Keratinocyte (primary cell): Measurements from ENCODE around the gene ODAM. TPM values are rescaled to one million over a fixed set of nuclear protein-coding genes. Genes with fewer than 3 reads are reported as not detected.

Source experiments
- DNase-seq: peaks from one replicate; pipeline ENCODE4 v3.0.0-alpha.2; 2011; ENCODE audit warnings: low read depth, missing footprints, low spot score
- FAIRE-seq: peaks from 2 replicates; lab custom pipeline; 2011; peaks lifted over from hg19 to GRCh38; lab: Jason Lieb, UNC
- H2AFZ ChIP-seq: 2 replicates; pipeline ENCODE4 v1.6.0; 2012; ENCODE audit warnings: low read length, control low read depth, inconsistent platforms; ENCODE audit not compliant: control insufficient read depth
- H3K27ac ChIP-seq: 2 replicates; pipeline ENCODE4 v1.5.1; 2011; ENCODE audit warnings: low read length; ENCODE audit not compliant: control insufficient read depth, insufficient read depth
- H3K27me3 ChIP-seq: 3 replicates; pipeline ENCODE4 v1.6.0; 2011; ENCODE audit warnings: low read length; ENCODE audit not compliant: control insufficient read depth, insufficient read depth; ENCODE audit errors: extremely low read depth
- H3K36me3 ChIP-seq, 2 experiments: 2 replicates in 1 of 2; 3 replicates in 1 of 2; pipeline ENCODE4 v1.5.1; 2011; ENCODE audit warnings: low read length in 2 of 2, mild to moderate bottlenecking in 1 of 2; ENCODE audit not compliant: control insufficient read depth in 2 of 2, insufficient read depth in 2 of 2; ENCODE audit errors: extremely low read depth in 1 of 2
- H3K4me1 ChIP-seq: 3 replicates; pipeline ENCODE4 v1.5.1; 2011; ENCODE audit warnings: low read length; ENCODE audit not compliant: control insufficient read depth, insufficient read depth; ENCODE audit errors: extremely low read depth
- H3K4me2 ChIP-seq: 3 replicates; pipeline ENCODE4 v1.6.0; 2011; ENCODE audit warnings: low read depth, low read length; ENCODE audit not compliant: control insufficient read depth, insufficient read depth; ENCODE audit errors: extremely low read depth
- H3K4me3 ChIP-seq, 3 experiments: fragments of 200-600 bp in 1 of 3; sonication (generic) in 1 of 3; 2 replicates in 2 of 3; 3 replicates in 1 of 3; pipeline ENCODE4 v1.5.1; 2011 to 2016; ENCODE audit warnings: low read length in 3 of 3, mild to moderate bottlenecking in 3 of 3, control low read depth in 2 of 3, inconsistent platforms in 1 of 3, low read depth in 1 of 3, mixed read lengths in 1 of 3, mixed run types in 1 of 3, moderate library complexity in 1 of 3; ENCODE audit not compliant: control insufficient read depth in 2 of 3, insufficient read depth in 2 of 3; ENCODE audit errors: extremely low read depth in 1 of 3
- H3K79me2 ChIP-seq: 2 replicates; pipeline ENCODE4 v1.6.0; 2012; ENCODE audit warnings: low read length; ENCODE audit not compliant: control insufficient read depth, insufficient read depth
- H3K9ac ChIP-seq: 3 replicates; pipeline ENCODE4 v1.6.0; 2011; ENCODE audit warnings: low read length; ENCODE audit not compliant: control insufficient read depth, insufficient read depth; ENCODE audit errors: extremely low read depth
- H3K9me1 ChIP-seq: 3 replicates; pipeline ENCODE4 v1.6.0; 2011; ENCODE audit warnings: low read length; ENCODE audit not compliant: control insufficient read depth, insufficient read depth; ENCODE audit errors: extremely low read depth
- H3K9me3 ChIP-seq: 2 replicates; pipeline ENCODE4 v1.5.1; 2012; ENCODE audit warnings: low read depth, low read length; ENCODE audit not compliant: control insufficient read depth
- H4K20me1 ChIP-seq: 3 replicates; pipeline ENCODE4 v1.6.0; 2011; ENCODE audit warnings: low read length; ENCODE audit not compliant: control insufficient read depth, insufficient read depth; ENCODE audit errors: extremely low read depth
- EZH2 ChIP-seq: IDR thresholded peaks from one replicate; pipeline ENCODE4 v1.6.1; 2012; ENCODE audit warnings: inconsistent platforms, mild to moderate bottlenecking, low read length, moderate library complexity
- dilution Hi-C: fragments of 300-500 bp; cut with MboI; formaldehyde crosslinking; loops from one replicate; pipeline ENCODE4 v1.7.0; 2020; ENCODE audit warnings: low sequenced_read_pairs; ENCODE audit not compliant: extremely low pct_ligation_motif_present
- polyA plus RNA-seq, 5 experiments: library from polyadenylated mRNA; depleted of rRNA in 3 of 5; stranded (reverse) in 3 of 5; stranded (forward) in 1 of 5; unstranded in 1 of 5; fragments of >200 nt; gene quantifications; 1 replicate in 1 of 5; 2 replicates in 3 of 5; 3 replicates in 1 of 5; pipeline versions ENCODE4 v1.2.1 to v1.2.3, GENCODE V29; 2011 to 2012; ENCODE audit warnings: missing spikeins in 2 of 5, low read depth in 1 of 5, low replicate concordance in 1 of 5
- TF ChIP-seq, protein P1 (sequence below), 3 experiments: IDR thresholded peaks in 1 of 3; conservative IDR thresholded peaks in 1 of 3; optimal IDR thresholded peaks in 1 of 3; 2 replicates in 2 of 3; 3 replicates in 1 of 3; pipeline versions ENCODE3 to v1.5.1; 2011; ENCODE audit warnings: low read length in 3 of 3, mild to moderate bottlenecking in 3 of 3, moderate library complexity in 2 of 3, control low read depth in 1 of 3, inconsistent platforms in 1 of 3; ENCODE audit not compliant: insufficient read depth in 2 of 3; ENCODE audit errors: extremely low read depth in 1 of 3

Gene ODAM
- polyA plus RNA-seq, 1 donor (not counting 4 experiments of a cell fraction or from before 2014, with no cell fraction given), result not detected

DNA sequence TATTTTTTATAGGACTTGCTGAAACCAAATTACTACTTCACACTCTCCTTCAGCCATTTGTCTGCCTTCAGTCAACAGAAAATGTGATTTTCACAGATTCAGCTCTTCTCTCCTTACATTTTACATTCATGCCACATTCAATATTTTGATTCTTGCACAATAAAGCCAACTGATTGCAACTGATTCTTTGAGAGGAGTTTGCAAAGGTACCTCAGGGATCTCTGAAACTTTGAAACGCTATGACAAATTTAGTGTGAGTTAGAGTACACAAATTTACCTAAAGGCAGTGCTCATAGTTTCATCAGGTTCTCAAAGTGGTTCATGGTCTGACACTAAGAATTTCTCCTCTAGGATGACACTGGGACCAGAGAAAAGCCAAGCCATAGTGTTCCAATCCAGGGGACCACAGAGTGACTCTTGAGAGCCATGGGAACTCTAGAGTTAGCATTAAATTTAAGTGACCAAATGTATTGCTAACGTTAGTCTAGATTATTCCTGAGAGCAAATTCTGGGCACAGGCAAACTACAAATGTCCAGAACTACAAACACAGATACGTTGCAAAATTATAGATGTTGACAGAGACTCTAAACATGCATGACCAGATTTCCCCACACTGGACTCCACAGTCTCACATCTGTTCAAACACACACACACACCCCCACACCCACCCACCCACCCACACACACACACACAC is 55.9 kb downstream of the ODAM start:
- no peaks in the 10 kb centered on the region for H3K79me2 ChIP-seq
- dilution Hi-C loops, result no loop called here
- FAIRE-seq, result no peak

DNA sequence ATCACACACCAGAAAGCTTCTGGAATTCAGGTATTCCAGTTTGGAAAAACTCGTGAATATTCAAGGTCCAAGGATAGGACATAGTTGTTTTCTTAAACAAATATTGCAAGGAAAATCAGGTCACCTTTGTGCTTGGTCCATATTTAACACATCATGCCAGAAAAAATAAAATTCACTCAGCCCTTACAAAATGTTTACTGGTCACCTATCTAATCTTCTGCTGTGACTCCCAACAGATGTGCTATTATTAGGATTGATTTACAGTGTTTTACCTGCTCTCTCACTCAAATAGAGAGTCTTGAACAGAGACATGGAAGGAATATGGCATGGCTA is 56.4 kb downstream of the ODAM start:
- H3K36me3 ChIP-seq, result no peaks in the 10 kb centered on the region
- no peaks in the 10 kb centered on the region for H3K27me3 ChIP-seq
- TF ChIP-seq, protein P1, sequence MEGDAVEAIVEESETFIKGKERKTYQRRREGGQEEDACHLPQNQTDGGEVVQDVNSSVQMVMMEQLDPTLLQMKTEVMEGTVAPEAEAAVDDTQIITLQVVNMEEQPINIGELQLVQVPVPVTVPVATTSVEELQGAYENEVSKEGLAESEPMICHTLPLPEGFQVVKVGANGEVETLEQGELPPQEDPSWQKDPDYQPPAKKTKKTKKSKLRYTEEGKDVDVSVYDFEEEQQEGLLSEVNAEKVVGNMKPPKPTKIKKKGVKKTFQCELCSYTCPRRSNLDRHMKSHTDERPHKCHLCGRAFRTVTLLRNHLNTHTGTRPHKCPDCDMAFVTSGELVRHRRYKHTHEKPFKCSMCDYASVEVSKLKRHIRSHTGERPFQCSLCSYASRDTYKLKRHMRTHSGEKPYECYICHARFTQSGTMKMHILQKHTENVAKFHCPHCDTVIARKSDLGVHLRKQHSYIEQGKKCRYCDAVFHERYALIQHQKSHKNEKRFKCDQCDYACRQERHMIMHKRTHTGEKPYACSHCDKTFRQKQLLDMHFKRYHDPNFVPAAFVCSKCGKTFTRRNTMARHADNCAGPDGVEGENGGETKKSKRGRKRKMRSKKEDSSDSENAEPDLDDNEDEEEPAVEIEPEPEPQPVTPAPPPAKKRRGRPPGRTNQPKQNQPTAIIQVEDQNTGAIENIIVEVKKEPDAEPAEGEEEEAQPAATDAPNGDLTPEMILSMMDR (optimal IDR thresholded peaks at IDR 0.05 in 1 of 3, IDR thresholded peaks at IDR 0.05 in 1 of 3, conservative IDR thresholded peaks at IDR 0.05 in 1 of 3; ENCODE audit: extremely low read depth in 1 of 3, insufficient read depth in 2 of 3, low read length in 3 of 3), result no peak
- no peaks in the 10 kb centered on the region for H3K9me1 ChIP-seq
- H3K4me1 ChIP-seq, result no peaks in the 10 kb centered on the region
- FAIRE-seq (no peak), DNase-seq (no peak)
- H3K79me2 ChIP-seq, result no peaks in the 10 kb centered on the region
- no peaks in the 10 kb centered on the region for H4K20me1 ChIP-seq
- no peak overlapping the region for H3K9ac ChIP-seq
- H2AFZ ChIP-seq, result no peak overlapping the region
- H3K4me3 ChIP-seq, result no peak overlapping the region
- H3K9me3 ChIP-seq, result no peaks in the 10 kb centered on the region
- no peak overlapping the region for H3K4me2 ChIP-seq
- dilution Hi-C loops, result no loop called here
- no peak overlapping the region for H3K27ac ChIP-seq

More for the DNA sequence above, 55.9 kb downstream of the ODAM start:
- Histone ChIP-seq H3K27me3 (no peaks in the 10 kb centered on the region), H3K9me3 (no peaks in the 10 kb centered on the region), H3K9ac (no peak overlapping the region), H3K4me3 (no peak overlapping the region), H4K20me1 (no peaks in the 10 kb centered on the region), H3K36me3 (no peaks in the 10 kb centered on the region), H2AFZ (no peak overlapping the region), H3K4me2 (no peak overlapping the region), H3K9me1 (no peaks in the 10 kb centered on the region), H3K27ac (no peak overlapping the region), H3K4me1 (no peaks in the 10 kb centered on the region)
- DNase-seq, result no peak
- TF ChIP-seq EZH2, result no peak
- TF ChIP-seq, protein P1 (optimal IDR thresholded peaks at IDR 0.05 in 1 of 3, IDR thresholded peaks at IDR 0.05 in 1 of 3, conservative IDR thresholded peaks at IDR 0.05 in 1 of 3; ENCODE audit: extremely low read depth in 1 of 3, insufficient read depth in 2 of 3, low read length in 3 of 3), result no peak

Other genes with a start within 250 kb of the ODAM start
- gene CSN2, start 230.0 kb upstream of the ODAM start, polyA plus RNA-seq, result not detected in 3 replicates
- not detected in 3 replicates for gene STATH, start 199.8 kb upstream of the ODAM start, polyA plus RNA-seq
- not detected in 3 replicates for gene HTN3, start 167.3 kb upstream of the ODAM start, polyA plus RNA-seq
- gene HTN1, start 145.3 kb upstream of the ODAM start, polyA plus RNA-seq, result not detected in 3 replicates
- not detected in 3 replicates for gene PRR27, start 41.5 kb upstream of the ODAM start, polyA plus RNA-seq
- not detected in 3 replicates for gene FDCSP, start 30.4 kb downstream of the ODAM start, polyA plus RNA-seq
- gene CSN3, start 46.9 kb downstream of the ODAM start, polyA plus RNA-seq, result not detected in 3 replicates
- not detected in 3 replicates for gene CABS1, start 139.3 kb downstream of the ODAM start, polyA plus RNA-seq
- gene SMR3A, start 165.0 kb downstream of the ODAM start, polyA plus RNA-seq, result not detected in 3 replicates
- not detected in 3 replicates for gene SMR3B, start 187.4 kb downstream of the ODAM start, polyA plus RNA-seq
- not detected in 3 replicates for gene OPRPN, start 202.2 kb downstream of the ODAM start, polyA plus RNA-seq